ENCODE data around the gene ATP11A.

ATP11A gene

DNA sequence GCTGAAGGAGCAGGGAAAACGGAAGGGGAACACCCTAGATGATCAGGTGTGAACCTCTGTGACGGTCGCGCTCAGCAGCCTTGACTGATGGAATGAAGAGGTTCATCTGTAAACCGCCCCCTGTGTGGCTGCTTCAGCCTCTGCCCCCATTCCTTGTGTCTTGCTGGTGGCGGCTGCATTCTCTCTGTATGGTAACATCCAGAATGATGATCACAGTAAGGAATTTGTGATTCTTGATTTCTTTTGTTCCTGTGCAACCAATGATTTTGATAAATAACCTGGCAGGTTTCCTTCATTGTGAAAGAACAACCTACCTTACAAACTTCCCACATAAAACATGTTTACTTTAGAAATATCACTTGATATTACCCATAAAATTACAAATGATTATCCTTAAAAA, 160.4 kb downstream of the ATP11A start:
- FAIRE-seq (no peak), DNase-seq (ENCODE audit: insufficient read length, low spot score) (no peak)
- TF ChIP-seq, protein P1, sequence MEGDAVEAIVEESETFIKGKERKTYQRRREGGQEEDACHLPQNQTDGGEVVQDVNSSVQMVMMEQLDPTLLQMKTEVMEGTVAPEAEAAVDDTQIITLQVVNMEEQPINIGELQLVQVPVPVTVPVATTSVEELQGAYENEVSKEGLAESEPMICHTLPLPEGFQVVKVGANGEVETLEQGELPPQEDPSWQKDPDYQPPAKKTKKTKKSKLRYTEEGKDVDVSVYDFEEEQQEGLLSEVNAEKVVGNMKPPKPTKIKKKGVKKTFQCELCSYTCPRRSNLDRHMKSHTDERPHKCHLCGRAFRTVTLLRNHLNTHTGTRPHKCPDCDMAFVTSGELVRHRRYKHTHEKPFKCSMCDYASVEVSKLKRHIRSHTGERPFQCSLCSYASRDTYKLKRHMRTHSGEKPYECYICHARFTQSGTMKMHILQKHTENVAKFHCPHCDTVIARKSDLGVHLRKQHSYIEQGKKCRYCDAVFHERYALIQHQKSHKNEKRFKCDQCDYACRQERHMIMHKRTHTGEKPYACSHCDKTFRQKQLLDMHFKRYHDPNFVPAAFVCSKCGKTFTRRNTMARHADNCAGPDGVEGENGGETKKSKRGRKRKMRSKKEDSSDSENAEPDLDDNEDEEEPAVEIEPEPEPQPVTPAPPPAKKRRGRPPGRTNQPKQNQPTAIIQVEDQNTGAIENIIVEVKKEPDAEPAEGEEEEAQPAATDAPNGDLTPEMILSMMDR (IDR thresholded peaks at IDR 0.05; ENCODE audit: insufficient read depth, missing control alignments), result no peak

DNA sequence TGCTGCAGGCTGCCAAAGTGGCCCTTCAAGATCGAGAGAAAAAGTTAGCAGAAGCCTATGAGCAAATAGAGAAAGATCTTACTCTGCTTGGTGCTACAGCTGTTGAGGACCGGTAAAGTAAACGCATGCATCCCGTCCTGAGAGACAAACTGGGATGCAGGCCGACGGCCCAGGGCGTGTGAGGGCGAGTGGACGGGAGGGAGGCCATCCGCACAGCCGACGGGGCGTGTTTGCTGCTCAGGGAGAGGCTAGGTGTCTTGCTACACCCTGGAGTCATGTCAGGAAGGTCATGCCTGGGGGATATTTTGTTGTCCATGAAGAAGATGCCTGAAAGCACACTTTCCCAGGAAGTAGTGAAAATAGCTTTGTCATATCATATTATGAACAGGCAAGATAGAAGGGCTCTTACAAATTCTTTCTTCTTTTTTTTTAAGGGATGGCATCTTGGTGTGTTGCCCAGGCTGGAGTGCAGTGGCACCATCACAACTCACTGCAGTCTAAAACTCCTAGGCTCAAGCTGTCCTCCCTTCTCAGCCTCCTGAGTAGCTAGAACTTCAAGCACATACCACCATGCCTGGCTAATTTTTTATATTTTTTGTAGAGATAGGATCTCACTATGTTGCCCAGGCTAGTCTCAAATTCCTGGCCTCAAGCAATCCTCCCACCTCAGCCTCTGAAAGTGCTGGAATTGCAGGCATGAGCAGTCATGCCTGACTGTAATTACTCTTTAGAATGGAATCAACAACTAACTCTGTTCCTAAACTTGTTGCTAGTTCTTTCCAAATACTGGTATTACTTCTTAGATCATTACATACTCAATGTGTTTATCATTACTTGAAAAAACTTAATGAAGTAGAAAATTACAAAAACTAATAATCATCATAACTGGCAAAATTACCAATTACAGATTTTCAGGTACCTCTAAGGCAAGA, 161.5 kb downstream of the ATP11A start:
- no peak for DNase-seq (ENCODE audit: insufficient read length, low spot score)
- TF ChIP-seq, protein P1 (IDR thresholded peaks at IDR 0.05; ENCODE audit: insufficient read depth, missing control alignments), result no peak
- FAIRE-seq, result no peak

DNA sequence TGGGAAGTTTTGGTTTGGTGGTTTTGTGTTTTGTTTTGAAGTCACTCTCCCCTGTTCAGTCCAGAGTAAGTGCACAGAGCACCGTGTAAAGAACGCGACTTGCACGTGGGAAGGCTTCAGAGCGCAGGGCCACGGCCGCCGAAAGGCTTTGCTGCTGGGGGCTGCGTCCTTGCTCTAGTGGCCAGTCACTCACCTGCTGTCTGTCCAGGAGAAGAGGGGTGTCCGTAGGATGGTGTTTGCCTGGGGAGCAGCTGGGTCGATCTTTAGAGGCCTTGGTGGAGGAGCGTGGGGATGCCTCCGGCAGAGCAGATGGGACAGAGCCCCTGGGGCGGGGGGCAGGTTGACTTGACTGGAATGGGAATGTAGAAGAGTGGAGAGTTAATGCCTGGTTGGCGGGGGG, 162.6 kb downstream of the ATP11A start:
- DNase-seq (ENCODE audit: insufficient read length, low spot score), result no peak
- TF ChIP-seq, protein P1 (IDR thresholded peaks at IDR 0.05; ENCODE audit: insufficient read depth, missing control alignments), result no peak
- no peak for FAIRE-seq

DNA sequence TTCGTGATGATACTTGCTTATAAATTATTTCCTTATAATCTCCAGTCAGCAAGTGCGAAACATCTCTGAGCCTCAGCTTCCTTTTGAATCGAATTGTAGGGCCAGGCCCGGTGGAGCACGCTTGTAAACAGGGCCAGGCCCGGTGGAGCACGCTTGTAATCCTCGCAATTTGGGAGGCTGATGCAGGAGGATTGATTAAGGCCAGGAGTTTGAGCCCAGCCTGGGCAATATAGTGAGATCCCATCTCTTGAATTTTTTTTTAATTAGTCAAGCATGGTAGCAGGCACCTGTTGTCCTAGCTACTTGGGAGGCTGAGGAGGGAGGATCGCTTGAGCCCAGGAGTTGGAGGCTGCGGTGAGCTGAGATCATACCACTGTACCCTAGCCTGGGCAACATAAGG, 163.0 kb downstream of the ATP11A start:
- FAIRE-seq, result no peak
- no peak for DNase-seq (ENCODE audit: insufficient read length, low spot score)
- TF ChIP-seq, protein P1 (IDR thresholded peaks at IDR 0.05; ENCODE audit: insufficient read depth, missing control alignments), result no peak

DNA sequence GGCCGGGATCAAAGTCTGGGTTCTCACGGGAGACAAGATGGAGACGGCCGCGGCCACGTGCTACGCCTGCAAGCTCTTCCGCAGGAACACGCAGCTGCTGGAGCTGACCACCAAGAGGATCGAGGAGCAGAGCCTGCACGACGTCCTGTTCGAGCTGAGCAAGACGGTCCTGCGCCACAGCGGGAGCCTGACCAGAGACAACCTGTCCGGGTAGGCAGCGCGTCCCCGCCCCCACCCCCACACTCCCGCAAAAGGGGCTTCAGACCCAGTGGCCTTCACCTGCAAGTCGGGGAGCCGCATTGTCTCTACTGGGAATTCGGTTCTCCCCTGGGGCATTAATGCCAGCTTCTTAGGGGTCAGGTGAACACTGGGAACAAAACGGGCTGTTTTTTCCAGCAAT, 164.5 kb downstream of the ATP11A start:
- TF ChIP-seq, protein P1 (IDR thresholded peaks at IDR 0.05; ENCODE audit: insufficient read depth, missing control alignments), result no peak
- DNase-seq (ENCODE audit: insufficient read length, low spot score), result no peak
- FAIRE-seq, result no peak

DNA sequence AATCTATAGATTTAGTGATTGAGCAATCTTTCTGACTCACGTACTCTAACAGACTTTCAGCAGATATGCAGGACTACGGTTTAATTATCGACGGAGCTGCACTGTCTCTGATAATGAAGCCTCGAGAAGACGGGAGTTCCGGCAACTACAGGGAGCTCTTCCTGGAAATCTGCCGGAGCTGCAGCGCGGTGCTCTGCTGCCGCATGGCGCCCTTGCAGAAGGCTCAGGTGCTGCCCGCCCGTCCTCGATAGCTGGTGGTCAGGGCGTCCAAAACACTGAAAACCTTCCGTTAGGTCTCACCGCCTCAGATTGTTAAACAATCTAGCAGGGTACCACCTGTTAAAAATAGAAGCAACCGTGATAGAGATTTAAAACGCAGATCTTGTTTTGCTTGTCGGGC, 166.0 kb downstream of the ATP11A start:
- TF ChIP-seq, protein P1 (IDR thresholded peaks at IDR 0.05; ENCODE audit: insufficient read depth, missing control alignments), result no peak
- FAIRE-seq (no peak), DNase-seq (ENCODE audit: insufficient read length, low spot score) (no peak)

DNA sequence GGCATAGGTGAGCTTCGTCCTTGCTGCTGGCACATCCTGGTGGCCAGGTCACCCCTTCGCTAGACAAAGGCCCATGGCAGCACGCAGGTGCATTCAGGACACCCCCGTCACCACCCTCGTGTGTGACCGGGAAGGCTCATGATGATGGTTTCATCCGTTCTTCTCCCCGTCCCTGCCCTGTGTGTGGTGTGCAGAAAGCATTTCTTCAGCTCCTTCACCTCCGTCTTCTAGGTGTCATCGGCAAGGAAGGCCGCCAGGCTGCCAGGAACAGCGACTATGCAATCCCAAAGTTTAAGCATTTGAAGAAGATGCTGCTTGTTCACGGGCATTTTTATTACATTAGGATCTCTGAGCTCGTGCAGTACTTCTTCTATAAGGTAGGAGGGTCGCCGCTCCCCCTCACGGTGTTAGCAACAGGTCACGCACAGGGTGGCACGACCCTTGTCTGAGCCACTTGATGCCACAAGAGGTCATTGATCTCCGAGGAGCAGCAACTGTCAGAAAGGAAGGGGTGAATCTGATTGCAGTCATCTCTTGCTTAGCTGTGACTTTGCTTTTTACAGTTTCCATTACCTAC, 168.2 kb downstream of the ATP11A start:
- no peak for DNase-seq (ENCODE audit: insufficient read length, low spot score)
- FAIRE-seq, result no peak
- TF ChIP-seq, protein P1 (IDR thresholded peaks at IDR 0.05; ENCODE audit: insufficient read depth, missing control alignments), result no peak
